Activated CD4-positive, alpha-beta T cell treated with anti-CD3 and anti-CD28 coated beads for 24 hours (primary cell): ENCODE measurements around the gene PSMD8.
"Not testable (repeated sequence)": the region's sequence is repeated elsewhere in the genome, so short reads cannot be mapped to it uniquely, and the experiment has no call there.

Experiments used
- DNase-seq, 2 donors: peaks; one replicate each; pipeline ENCODE4 v3.0.0-alpha.2; 2020; ENCODE audit warnings: low read depth in 2 of 2

PSMD8 gene

GRCh38 chr19:38411041-38411712, 36.8 kb downstream of the PSMD8 start:
- no peak for DNase-seq

GRCh38 chr19:38411898-38412297, 37.5 kb downstream of the PSMD8 start:
- not testable (repeated sequence) for DNase-seq

- no peak for DNase-seq
Observed at GRCh38 chr19:38412491-38412890, 38.1 kb downstream of the PSMD8 start.

GRCh38 chr19:38412961-38413360, 38.6 kb downstream of the PSMD8 start:
- DNase-seq, result no peak

GRCh38 chr19:38413416-38413815, 39.0 kb downstream of the PSMD8 start:
- no peak for DNase-seq

GRCh38 chr19:38417146-38417543, 42.8 kb downstream of the PSMD8 start:
- no peak for DNase-seq

- peak; percentile 31 to 56 for DNase-seq
Observed at GRCh38 chr19:38417544-38418506, 43.5 kb downstream of the PSMD8 start.

GRCh38 chr19:38420935-38421334, 46.6 kb downstream of the PSMD8 start:
- no peak for DNase-seq

GRCh38 chr19:38421856-38422255, 47.5 kb downstream of the PSMD8 start:
- DNase-seq, result no peak

- DNase-seq, result no peak
Observed at GRCh38 chr19:38422438-38422837, 48.1 kb downstream of the PSMD8 start.

- DNase-seq, result no peak
Observed at GRCh38 chr19:38424272-38424671, 49.9 kb downstream of the PSMD8 start.

GRCh38 chr19:38425222-38425809, 50.9 kb downstream of the PSMD8 start:
- no peak for DNase-seq

- DNase-seq, result peak; percentile 23 to 34
Observed at GRCh38 chr19:38425810-38426466, 51.6 kb downstream of the PSMD8 start, which contains the start of gene RASGRP4. Gene RASGRP4, minus strand, starts transcription at chr19:38426219. Its CDS starts 128 bp downstream, at chr19:38426091.

- peak; percentile 26 to 35 for DNase-seq
Observed at GRCh38 chr19:38427035-38427677, 52.8 kb downstream of the PSMD8 start.

- DNase-seq, result no peak
Observed at GRCh38 chr19:38429055-38429810, 54.9 kb downstream of the PSMD8 start.

- DNase-seq, result no peak
Observed at GRCh38 chr19:38429811-38430156, 55.4 kb downstream of the PSMD8 start.

GRCh38 chr19:38430931-38431330, 56.6 kb downstream of the PSMD8 start:
- no peak for DNase-seq

- DNase-seq, result peak; percentile 31 to 64
Observed at GRCh38 chr19:38433268-38433733, 58.9 kb downstream of the PSMD8 start, which contains the start of gene RYR1. Gene RYR1, plus strand, starts transcription at chr19:38433691. Its CDS starts 139 bp downstream, at chr19:38433830.
